ENCODE measurements around the gene A2ML1.

GRCh38 chr12:8780389-8780788 lies 42.0 kb upstream of the A2ML1 start:
- TF ChIP-seq POLR2AphosphoS5 (IDR thresholded peaks at IDR 0.05; ENCODE audit: low read depth, low read length) (no peak), POLR2A (IDR thresholded peaks at IDR 0.05; ENCODE audit: low read depth, low read length) (no peak), PAX5 (IDR thresholded peaks at IDR 0.05; ENCODE audit: insufficient read depth, low read length, severe bottlenecking) (no peak), TAF1 (IDR thresholded peaks at IDR 0.05; ENCODE audit: low read depth, low read length) (no peak), POU2F2 (IDR thresholded peaks at IDR 0.05; ENCODE audit: low read depth, low read length) (no peak)

Measured in GM12891 (cell line).